Measurements from ENCODE around the gene ZNF438.

ZNF438 gene

DNA sequence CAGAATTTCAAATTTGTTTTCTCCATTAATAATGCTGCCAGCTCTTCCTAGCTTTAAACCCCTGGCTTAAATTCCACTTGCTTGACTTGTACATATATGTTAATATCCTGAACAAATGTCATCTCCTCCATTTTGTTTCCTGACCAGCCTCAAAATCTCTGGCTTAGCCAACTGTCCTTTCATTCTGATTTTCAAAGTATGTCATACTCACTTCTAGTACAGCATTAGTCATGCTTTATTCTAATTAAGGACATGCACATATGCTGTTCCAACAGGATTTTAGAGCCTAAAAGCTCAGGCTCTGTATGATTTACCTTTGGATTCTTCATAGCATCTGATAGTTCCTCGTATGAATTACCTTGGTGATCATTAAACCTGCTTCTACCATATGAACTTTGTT, 158.3 kb downstream of the ZNF438 start:
- no peak for DNase-seq

- no peak for DNase-seq
Observed at GRCh38 chr10:30870896-30871295, 160.8 kb downstream of the ZNF438 start.

GRCh38 chr10:30869566-30869965, 162.1 kb downstream of the ZNF438 start:
- DNase-seq = no peak

- no peak for DNase-seq
Observed at GRCh38 chr10:30868611-30869010, 163.1 kb downstream of the ZNF438 start.

- no peak for DNase-seq
Observed at GRCh38 chr10:30866896-30867295, 164.8 kb downstream of the ZNF438 start.

DNA sequence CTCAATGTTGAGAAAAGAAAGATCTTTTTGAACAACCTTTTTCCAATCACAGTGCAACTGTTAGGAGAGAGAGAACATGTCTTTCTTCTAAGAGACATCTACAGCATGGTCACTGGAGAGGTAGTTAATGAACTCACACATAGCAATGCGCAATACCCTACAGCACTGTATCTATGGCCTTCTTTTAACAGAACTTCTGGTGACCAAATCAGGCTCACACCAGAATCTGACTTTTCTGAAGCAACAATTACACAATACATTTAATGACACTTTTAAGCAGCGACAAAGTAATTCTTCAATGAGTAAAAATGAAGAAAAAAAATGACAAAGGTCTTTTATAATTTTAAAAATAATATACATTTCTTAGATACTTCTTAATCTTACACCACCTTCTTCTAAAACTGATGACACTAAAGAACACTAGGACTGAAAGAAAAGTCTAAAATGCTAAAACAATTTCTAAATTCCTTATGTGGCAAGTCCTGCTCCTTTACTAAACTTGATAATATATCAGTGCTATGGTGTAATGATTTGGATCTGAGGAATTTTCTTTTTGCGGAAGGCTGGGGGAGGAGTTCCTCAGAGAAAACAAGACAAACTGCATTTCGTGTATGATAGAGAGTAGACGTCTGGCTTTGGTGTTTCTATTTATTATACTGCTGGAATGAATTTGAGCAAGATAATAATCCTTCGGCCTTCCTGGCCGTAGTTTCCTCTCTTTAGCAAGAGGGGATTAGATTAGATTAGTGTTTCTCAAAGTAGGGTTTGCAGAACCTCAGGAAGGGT, 166.3 kb downstream of the ZNF438 start:
- DNase-seq = no peak

DNA sequence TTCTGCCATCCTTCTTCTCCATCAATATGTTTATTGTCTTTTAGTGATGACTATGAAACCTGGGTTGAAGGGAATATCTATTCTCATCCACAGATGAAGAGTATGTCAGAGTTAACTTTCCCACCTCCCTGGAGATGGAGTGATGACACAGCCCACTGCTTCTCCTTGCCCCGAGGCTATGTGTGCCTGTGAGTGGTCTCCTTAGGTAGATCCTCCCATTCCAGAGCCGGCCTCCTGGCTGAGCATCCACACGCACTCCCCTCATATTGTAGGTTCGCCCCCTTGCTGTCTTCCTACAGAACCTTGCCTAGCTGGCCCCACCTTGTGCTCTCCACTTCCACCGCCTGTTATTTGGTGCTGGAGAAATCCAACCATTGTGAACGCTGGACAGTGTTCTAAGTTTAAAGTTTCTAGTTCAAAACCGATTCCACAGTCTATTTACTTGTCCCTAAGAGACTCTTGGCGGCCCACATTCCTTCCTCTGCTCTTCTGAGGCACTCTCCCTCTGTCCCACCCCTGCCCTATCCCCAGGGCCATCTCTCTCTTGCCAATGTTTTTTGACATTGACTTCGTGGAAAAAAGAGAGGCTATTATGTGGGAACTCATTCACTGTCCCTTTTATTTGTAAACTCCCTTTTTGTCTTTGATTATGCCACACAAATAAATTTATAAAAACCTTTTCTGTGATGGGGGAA, 168.0 kb downstream of the ZNF438 start:
- DNase-seq = no peak

GRCh38 chr10:30862486-30862885, 169.2 kb downstream of the ZNF438 start:
- no peak for DNase-seq

GRCh38 chr10:30861976-30862375, 169.7 kb downstream of the ZNF438 start:
- DNase-seq = no peak

- DNase-seq = no peak
Observed at GRCh38 chr10:30861221-30861620, 170.4 kb downstream of the ZNF438 start.

GRCh38 chr10:30858499-30858898, 173.2 kb downstream of the ZNF438 start:
- no peak for DNase-seq

- peak; percentile 5 for DNase-seq
Observed at GRCh38 chr10:30857803-30858202, 173.9 kb downstream of the ZNF438 start.

- no peak for DNase-seq
Observed at GRCh38 chr10:30855131-30855530, 176.5 kb downstream of the ZNF438 start.

- no peak for DNase-seq
Observed at GRCh38 chr10:30854656-30855055, 177.0 kb downstream of the ZNF438 start.

DNA sequence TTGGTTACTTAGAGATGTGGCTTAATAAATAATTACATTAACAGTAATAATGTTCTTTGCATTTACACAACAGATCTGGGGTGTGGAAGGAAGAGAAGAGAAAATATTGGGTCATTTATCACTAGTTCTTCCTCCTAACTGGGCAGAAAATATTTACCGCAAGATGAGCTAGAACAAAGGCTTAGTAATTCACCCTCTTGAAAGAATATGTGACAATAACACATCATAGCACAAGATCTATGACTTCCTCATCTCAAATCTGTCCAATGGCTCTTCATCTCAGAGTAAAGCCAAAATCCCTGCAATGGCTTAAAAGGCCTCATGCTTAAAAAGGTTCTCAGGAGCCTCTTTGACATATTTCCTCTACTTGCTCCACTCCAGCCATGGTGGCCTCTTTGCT, 178.6 kb downstream of the ZNF438 start:
- no peak for DNase-seq

- DNase-seq = no peak
Observed at GRCh38 chr10:30850776-30851175, 180.9 kb downstream of the ZNF438 start.

GRCh38 chr10:30849231-30850035, 182.2 kb downstream of the ZNF438 start:
- no peak for DNase-seq

GRCh38 chr10:30848396-30849032, 183.2 kb downstream of the ZNF438 start:
- DNase-seq = no peak

DNA sequence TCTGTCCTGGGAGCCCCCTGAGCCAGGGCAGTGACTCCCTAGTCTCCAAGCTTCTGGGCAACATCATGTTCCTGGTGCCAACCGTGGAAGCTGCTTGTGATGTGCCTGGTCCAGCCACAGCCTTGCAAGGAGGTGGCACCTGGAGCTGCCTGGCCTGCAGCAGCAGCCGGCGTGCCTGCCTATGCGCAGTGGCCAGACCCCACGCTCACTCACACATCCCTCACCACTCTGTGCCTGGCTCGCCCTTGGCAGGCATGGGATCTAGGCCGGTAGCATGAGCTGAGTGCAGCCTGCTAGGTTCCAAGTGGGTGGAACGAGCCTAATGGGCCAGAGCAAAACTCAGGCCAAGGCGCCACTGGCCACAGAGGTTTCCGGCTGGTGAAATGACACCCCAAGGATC, 184.0 kb downstream of the ZNF438 start:
- DNase-seq = no peak

- no peak for DNase-seq
Observed at GRCh38 chr10:30847199-30847598, 184.5 kb downstream of the ZNF438 start.

- DNase-seq = no peak
Observed at GRCh38 chr10:30846710-30847109, 185.0 kb downstream of the ZNF438 start.

GRCh38 chr10:30842894-30843293, 188.8 kb downstream of the ZNF438 start:
- no peak for DNase-seq

DNA sequence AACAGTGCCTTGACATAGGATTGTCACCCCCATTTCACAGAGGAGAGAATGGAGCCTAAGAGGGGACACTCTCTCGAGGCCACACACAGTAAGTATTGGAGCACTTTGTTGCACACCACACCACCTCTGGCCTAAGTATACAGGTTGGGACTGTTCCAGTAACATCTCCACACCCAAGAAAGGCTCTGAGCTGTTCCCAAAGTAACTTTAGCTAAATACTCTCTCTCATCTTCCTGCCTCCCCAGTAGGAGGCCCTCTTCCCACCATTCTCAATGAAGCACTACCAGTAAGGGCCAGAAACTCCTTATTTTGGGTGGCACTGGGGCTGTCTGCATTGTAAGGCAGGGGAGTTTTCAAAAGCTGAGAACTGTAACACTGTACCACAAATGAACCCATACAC, 189.5 kb downstream of the ZNF438 start:
- no peak for DNase-seq

All from midbrain (tissue), 1 donor.